DMS 273 (cell line): ENCODE data around the gene APOL6.
A peak's percentile ranks its signal among the peaks of the same experiment; 100 is the strongest.
"Not testable (repeated sequence)": the region's sequence is repeated elsewhere in the genome, so short reads cannot be mapped to it uniquely, and the experiment has no call there.

Source experiments
- DNase-seq: peaks from one replicate; lab custom pipeline; 2025; ENCODE audit not compliant: unreplicated experiment; lab: John Stamatoyannopoulos, UW

The APOL6 gene

DNA sequence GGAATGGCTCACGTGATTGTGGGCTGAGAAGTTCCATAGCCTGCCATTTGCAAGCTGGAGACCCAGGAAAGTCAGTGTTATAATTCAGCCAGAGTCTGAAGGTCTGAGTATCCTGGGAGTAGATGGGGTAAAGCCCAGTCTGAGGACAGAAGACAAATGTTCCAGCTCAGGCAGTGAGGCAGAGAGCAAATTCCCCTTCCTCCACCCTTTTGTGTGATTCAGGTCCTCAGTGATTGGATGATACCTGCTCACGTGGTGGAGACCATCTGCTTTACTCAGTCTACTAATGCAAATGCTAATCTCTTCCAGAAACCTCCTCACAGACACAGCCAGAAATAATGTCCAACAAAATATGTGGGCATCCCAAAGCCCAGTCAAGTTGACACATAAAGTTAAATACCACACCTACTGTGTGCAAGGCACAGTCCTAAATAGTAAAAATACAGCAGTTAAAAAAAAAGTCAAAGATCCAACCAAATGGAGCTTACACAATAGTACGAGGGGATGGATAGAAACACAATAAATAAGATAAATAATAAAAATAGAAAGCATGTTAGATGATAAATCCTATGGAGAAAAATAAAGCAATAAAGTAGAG, 13.2 kb upstream of the APOL6 start:
- DNase-seq = peak; percentile 25

DNA sequence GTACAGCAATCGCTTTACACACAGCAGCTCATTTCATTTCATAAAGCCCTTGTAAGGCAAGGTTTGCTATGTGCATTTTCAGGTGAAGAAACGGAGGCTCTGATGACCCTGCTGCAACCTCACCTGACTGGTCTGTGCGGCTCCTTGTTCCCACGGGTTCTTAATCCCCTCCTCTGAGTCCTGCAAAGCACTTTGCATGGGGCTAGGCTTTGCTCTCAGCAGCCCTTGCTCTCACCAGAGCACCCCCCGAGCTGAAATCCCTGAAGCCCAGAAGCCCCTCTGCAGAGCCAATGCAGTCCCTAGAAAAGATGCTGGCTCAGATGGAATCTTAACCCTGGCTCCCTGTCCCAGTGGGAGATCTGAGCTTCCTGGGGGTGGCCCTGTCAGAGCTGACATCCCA, 11.0 kb upstream of the APOL6 start:
- DNase-seq = no peak

DNA sequence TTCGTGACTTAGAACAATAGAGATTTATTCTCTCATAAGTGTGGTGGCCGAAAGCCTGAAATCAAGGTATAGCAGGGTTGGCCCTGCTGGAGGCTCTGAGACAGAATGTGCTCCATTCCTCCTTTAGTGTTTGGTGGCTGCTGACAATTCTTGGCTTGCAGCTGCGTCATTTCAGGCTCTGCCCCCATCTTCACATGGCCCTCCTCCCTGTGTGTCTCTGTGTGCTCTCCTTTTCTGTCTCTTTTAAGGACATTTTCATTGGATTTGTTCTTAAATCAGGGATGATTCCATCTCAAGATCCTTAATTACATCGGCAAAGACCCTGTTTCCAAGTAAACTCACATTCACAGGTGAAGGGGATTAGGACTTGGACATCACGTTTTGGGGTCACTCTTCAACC, 10.2 kb upstream of the APOL6 start:
- no peak for DNase-seq

DNA sequence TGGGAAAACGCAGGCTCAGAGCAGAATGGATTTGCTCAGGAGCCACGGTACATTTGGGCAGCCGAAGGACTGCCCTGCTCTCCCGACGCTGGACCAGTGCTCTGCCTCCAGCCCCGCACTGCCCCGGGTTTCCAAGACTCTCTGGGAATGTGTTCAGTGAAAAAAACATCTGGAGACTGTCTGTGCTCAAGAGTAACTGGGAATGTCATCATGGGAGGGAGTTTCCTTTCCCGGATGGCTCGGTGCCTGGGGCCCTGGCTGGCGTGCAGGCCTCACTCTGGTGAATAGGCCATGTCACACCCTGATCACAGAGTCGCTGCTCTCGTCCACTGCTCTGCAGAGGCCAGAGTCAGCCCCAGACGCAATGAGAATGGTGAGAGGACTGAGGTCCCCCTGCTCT, 9.8 kb upstream of the APOL6 start:
- no peak for DNase-seq

DNA sequence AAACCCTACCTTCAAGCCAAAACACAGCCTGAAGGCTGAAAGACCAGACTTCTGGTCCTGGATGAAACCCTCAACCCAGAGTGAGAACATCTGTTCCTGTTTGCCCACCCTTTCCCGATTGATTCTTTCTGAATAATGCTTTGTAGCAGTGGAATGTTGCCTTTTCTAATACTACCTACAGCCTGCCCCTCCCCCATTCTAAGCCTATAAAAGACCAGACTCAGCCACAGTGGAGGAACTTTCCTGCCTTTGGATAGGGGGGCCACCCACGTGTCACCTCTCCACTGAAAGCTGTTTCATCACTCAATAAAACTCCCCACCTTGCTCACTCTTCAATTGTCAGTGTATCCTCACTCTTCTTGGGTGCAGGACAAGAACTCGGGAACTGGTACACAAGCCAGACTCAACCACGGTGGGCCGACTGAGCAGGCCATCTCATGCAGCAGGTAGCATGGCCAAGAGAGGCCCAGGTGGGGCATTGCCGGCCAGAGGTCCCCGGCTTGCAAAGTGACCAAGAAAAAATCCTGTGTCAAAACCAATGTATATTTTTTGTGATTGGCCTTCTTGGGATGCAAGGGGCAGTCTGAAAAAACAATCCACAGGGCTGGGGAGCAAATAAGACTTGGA, 6.6 kb upstream of the APOL6 start:
- DNase-seq = no peak

DNA sequence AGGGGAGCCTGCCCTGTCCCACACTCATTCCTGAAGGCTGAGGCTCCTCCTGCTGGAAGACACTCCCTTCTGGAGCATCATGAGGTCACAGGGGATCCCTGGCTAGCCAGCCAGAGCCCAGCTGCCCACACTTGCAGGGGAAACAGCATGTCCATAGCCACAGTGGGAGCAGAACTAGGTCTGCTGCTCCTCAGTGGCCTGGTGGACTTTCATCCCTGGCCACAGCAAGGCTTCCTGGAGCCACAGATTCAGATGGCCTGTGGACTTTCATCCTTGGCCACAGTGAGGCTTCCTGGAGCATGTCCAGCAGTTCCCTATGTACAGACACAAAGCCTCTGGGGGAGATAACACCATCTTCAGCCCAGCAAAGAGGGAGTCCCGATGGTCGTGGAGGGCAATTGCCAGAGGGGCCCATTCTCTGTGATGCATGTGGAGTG, 5.9 kb upstream of the APOL6 start:
- DNase-seq = no peak

DNA sequence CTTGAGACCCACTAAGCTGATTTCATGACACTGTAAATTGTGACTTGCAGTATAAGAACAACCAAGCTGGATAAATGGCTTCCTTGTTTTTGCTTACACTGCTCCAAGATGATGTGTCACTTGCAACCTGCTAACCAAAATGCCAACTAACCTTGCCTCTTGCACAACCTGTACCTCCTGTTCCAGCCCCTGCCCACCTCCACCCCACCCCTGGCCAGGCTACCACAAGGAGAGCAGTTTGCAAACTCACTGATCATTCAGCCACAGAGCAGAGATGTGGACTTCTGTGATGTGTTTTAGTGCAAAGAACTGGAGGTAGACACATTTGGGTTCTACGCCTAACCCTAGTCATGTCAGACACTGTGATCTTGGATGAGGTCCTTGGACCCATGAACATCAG, 4.3 kb upstream of the APOL6 start:
- no peak for DNase-seq

DNA sequence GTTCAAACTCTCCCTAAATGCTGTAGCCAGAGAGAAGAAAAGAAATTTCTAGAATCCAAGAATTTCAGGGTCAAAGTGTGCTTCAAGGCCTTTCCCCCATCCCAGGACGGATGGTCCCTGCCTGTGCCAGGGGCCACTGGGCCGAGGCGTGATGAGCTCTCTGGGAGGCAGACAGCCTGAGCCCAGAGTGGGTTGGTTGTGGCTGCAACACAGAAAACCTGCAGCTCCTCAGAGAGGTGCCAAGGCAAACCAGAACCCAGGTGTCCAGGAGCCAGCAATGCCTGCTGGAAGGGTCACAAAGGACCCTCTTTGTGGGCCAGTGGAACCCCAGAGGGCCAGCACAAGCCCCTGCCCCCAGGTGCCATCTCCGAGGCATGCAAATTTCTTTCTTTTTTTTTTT, 2.6 kb upstream of the APOL6 start:
- no peak for DNase-seq

DNA sequence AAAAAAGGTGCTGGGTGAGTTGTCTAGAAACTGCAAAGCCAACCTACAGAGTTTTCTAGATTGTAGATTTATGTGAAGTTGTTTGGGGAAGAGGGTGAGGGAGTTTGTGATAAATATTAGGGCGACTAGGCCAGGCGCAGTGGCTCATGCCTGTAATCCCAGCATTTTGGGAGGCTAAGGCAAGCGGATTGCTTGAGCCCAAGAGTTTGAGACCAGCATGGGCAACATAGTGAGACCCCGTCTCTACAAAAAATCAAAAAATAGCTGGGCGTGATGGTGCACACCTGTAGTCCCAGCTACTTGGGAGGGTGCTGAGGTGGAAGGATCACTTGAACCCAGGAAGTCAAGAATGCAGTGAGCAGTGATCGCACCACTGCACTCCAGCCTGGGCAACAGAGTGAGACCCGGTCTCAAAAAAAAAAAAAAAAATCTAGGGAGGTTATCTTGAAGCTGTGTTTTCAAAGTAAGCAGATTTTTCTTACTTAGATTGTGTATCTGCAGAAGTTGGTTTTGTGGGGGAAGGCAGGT, 844 bp downstream of the APOL6 start:
- DNase-seq = no peak

DNA sequence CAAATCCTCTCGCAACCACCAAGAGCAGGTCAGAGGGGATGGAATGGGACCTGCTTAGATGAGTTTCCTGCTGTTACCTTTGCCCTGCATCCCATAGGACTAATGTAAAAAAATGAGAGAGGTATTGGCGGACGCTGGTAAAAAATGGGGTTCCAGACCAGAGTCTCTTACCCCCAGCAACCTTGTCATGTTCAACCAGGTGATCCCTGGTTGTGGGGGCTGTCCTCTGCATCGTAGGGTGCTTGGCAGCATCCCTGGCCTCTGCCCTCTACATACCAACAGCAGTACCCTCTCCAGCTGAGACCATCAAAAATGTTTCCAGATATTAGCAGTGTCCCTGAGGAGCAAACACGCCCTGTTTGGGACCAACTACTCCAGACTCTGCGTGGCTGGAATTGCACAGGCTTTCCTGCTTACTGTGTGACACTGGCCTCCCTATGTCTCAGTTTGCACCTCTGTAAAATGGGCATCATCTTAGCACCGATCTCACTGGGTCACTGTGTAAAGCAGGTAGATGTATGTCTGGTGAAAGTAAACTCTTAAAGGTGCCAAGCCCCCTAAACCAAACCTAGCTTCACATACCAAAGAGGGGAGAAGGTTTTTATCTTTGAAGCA, 1.5 kb downstream of the APOL6 start:
- DNase-seq = no peak

DNA sequence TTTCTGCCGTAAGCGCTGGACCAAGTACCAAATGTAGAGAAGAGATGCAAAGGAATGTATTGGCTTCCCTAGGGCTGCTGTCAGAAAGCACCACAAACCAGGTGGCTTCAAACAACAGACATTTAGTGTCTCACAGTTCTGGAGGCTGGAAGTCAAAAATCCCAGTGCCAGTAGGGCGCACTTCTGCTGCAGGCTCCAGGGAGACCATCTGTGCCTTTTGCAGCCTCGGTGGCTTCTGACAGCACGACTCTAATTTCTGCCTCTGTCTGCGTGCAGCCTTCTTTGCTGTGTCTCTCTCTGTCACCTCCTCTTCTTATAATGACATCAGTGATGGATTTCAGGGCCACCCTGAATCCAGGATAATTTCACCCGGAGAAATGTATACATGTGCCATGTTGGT, 2.8 kb downstream of the APOL6 start:
- DNase-seq = no peak

DNA sequence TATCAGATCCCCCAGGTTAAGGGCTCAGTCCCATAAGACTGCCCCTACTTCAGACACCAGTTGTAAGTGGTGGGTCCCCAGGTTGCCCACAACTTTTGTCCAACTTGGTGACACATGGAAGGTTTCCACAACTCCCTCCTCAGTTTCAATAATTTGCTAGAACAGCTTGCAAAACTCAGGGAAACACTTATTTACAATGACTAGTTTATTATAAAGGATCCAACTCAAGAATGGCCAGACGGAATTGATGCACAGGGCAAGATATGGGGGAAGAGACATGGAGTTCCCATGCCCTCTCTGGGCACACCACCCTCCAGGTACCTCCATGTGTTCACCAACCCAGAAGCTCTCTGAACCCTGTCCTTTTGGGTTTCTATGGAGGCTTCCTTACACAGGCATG, 5.6 kb downstream of the APOL6 start:
- DNase-seq = no peak

DNA sequence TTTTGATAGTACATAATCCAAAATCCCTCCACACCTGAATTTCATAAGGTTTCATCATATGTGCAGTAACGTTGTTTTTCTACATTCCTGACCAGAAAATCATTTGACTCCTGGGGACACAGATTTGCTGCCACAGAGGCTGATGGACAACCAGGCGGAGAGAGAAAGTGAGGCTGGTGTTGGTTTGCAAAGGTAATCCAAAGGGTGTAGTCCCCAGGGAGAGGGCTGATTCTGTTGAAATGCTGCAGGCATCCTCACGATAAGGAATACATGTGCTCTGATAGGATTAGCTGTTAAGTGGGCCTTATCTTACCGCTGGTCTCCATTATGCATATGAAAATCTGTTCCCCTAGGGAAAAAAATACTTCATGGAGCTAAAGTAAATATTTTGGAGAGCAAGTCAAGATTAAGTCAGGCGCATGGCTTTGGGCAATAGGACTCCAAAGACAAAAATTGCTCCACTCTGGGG, 8.1 kb downstream of the APOL6 start:
- no peak for DNase-seq

DNA sequence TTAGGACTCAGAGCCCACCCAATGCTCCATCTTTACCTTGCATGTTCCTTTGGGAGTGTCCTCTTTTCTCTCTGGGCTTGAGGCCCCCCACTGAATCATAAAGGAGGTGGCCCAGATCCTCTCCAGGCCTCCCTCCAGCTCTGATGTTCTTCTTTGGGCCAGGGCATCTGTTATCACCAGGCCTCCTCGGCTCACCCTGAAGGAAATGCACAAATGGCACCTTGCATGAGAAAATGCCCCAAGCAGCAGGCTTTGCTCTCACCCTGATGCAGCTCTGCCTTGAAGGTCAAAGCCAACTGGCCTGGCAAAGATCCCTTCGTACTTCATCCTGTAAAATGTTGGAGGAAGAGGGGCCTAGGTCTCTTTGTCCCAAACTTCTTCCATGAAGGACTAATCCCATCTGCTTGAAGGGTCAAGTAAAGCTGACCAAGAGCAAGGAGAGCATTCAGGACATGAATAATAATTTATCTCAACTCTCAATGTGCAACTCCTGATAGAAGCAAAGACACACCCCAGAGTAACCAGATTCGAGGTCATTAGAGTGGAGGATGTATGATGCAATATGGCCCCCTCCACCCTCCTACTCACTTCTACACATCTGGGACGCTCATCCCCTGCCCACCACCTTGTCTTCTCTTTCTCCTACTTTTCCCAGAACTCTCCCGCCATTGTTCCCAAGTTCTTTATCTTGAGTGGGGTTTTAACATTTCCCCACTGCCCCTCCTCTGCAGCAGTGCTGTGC, 9.5 kb downstream of the APOL6 start:
- DNase-seq = no peak

DNA sequence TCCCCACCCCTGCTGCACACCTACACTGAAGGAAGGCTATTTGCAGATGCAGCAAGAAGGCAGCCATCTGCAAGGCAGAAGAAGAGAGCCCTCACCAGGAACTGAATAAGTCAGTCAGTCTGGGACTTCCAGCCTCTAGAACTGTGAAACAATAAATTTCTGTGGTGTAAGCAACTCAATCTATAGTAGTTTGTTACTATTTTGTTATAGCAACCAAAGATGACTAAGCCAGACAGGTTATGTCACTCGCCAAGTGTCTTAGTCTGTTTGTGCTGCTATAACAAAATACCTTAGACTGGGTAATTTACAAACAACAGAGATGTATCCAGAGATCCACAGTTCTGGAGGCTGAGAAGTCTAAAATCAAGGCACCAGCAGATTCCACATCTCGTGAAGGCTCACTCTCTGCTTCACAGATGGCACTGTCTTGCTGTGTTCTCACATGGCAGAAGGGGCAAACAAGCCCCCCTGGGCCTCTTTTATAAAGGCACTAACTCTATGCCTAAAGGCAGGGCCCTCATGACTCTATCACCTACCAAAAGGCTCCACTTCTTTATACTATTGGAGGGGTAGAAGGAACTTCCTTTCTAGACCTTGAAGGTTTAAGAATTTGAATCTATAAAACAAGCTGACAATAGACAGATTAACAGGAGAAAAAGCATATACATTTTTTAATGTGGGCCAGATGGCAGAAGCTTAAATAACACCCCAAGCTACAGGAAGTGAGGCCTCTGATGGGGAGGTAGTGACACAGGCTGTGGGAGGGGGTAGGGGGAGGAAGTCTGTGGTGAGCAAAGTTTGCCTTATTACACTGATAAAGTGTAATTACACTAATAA, 12.3 kb downstream of the APOL6 start:
- DNase-seq = peak; percentile 58

DNA sequence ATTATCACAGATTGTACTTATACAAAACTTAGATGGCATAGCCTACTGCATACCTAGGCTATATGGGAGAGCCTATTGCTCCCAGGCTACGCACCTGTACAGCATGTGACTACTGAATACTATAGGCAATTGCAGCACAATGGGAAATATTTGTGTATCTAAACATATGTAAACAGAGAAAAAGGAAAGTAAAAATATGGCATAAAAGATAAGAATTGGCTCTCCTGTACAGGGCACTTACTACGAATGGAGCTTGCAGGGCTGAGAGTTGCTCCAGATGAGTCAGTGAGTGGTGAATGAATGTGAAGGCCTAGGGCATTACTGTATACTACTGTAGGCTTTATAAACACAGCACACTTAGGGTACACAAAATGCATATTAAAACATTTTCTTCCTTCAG, 13.2 kb downstream of the APOL6 start:
- no peak for DNase-seq

DNA sequence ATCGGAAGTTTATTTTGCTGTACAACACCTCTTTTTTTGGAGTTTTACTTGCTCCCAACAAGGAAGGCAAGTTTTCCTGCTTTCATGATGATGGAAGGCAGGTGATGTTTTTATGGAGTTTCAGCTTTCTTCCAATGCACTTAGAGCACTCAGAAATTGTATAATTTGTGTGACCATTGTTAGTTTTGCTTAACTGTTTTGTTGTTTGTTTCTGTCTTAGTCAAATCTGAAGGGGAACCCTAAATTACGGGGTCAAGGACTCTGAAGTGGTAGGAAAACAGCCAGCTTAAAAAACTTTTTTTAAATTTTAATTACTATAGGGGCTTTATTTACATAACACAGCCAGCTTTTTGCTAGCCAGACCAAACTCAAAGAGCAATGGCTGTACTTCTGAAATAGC, 14.7 kb downstream of the APOL6 start:
- no peak for DNase-seq

DNA sequence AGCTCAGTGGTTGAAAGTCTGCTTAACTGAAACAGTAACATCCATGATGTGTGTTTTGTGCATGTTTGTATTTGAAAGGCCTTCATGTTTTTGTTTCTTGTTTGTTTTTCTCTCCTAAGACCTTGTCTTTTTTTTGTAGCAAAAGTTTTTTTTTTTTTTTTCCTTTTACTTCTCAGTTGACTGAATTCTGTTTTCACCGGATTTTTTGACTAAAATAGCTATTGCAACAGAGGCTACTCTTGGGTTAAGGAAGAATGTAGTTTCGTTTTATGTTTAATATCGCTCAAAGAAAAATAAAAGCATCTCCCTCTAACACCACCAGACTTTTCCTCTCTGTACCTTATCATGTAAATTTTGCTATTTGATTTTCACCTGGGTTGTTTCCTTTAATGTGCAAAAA, 15.1 kb downstream of the APOL6 start:
- no peak for DNase-seq

DNA sequence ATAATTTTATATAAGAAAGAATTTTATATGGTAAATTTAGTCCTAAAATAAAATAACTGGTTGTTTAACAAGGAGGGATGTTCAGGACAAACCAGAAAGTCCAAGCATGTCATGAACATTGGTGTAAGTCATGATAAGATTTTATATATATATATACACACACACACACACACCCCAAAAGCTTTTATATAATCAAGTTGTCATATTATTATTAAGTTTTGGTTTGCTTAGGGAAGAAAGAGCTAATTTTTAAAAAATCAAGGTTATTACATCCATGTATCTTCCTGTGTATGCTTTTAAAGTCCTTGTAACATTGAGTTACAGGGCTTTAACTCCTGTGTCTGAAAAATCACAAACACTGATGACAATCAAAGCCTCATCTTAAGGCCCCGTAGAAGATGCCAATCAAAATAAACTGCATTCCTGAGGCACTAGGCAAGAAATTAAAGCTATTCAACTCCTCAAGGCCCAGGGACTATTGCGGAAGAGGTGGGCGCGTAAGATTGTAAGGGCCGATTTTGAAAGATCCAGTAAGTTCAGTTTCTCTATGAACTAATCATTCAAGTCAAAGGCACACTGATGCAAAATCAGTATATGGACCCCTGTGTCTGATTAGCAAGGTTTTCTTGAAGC, 16.8 kb downstream of the APOL6 start:
- peak; percentile 9 for DNase-seq

DNA sequence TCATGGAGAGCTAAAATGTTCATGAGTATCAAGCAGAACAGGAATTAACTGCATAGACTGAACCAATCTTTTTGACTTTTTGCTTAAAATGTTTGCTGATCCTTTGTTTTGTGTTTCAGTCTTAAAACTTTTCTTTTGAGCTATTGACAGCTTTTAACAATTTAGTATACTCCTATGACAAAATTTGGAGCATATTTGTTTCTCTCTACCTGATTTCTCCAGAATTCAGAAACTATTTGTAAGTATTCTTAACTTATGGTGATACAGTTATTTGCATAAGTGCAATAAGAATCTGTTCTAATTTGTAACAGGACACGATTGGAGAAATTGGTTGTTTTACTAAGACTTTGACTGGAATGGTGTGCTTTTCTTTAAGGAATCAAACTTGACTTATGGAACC, 18.5 kb downstream of the APOL6 start:
- not testable (repeated sequence) for DNase-seq
